GM12864 (cell line): ENCODE results near the gene RALGAPA2.
A peak's percentile ranks its signal among the peaks of the same experiment; 100 is the strongest.

Experiments
- DNase-seq: peaks from one replicate; pipeline ENCODE4 v3.0.0-alpha.2; 2011; ENCODE audit warnings: low read depth
- H3K4me3 ChIP-seq: 2 replicates; pipeline ENCODE4 v1.5.1; 2011; ENCODE audit warnings: mild to moderate bottlenecking, low read depth, low read length, control low read depth
- TF ChIP-seq, protein P1 (sequence below): IDR thresholded peaks from 2 replicates; pipeline ENCODE4 v1.5.1; 2011; ENCODE audit warnings: low read depth, mild to moderate bottlenecking, moderate library complexity, low read length, control low read depth, inconsistent platforms; ENCODE audit errors: missing control alignments

Gene RALGAPA2

DNA sequence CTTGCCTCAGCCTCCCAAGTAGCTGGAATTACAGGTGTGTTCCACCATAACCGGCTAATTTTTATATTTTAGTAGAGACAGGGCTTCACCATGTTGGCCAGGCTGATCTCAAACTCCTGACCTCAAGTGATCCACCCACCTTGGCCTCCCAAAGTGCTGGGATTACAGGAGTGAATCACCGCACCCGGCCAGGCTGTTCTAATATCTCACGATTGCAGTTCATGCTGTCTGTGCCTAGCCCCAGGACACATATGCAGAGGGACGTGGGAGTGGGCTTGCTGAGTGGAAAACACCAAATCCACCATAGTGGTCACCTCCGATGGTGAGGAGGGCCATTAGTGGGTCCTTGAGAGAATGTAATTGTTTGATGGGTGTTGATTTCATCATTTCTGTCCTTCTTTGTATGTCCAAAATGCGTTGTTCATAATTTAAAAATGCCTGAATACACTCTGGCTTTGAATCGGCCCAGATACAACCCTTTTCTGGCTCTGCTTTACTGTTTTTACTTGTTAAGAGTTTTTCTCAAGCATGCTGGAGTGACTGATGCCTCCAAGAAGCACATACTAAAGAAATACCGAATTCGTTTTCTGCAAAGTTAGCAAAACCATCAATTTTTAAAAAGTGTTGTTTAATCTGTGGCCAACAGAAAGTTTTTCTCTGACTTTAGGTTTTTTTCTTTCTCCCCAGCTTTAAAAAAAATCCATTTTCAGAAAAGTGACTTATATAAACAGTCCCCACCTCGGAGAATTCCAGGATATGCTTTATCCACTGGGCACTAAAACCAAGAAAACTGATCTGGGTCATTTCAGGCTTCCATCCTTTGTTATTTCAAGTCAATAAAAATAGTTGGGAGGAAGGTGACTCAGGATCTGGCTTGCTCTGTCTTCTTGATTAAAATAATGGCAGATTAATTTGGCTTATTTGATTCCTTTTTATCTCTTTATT, 18.8 kb upstream of the RALGAPA2 start:
- no peak for DNase-seq
- H3K4me3 ChIP-seq, result no peak overlapping the region
- TF ChIP-seq, protein P1, sequence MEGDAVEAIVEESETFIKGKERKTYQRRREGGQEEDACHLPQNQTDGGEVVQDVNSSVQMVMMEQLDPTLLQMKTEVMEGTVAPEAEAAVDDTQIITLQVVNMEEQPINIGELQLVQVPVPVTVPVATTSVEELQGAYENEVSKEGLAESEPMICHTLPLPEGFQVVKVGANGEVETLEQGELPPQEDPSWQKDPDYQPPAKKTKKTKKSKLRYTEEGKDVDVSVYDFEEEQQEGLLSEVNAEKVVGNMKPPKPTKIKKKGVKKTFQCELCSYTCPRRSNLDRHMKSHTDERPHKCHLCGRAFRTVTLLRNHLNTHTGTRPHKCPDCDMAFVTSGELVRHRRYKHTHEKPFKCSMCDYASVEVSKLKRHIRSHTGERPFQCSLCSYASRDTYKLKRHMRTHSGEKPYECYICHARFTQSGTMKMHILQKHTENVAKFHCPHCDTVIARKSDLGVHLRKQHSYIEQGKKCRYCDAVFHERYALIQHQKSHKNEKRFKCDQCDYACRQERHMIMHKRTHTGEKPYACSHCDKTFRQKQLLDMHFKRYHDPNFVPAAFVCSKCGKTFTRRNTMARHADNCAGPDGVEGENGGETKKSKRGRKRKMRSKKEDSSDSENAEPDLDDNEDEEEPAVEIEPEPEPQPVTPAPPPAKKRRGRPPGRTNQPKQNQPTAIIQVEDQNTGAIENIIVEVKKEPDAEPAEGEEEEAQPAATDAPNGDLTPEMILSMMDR, result no peak

DNA sequence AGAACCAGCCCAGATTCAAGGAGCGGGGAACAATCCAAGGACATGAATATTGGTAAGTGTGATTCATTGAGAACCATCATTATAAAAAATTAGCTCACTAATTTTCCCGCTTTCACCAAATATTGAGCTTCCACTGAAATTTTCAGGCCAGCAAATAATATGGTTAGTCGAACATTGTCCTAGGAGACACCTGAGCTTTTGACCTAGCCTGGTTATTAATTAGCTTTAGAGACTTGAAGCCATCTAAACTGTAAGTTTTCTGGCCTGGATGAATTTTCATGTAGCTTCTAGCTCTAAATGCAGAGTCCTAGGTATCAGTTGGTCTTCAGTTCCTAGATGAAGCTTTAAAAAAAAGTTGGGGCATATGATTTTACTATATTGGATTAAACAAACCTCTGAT, 17.1 kb upstream of the RALGAPA2 start:
- no peak for DNase-seq
- TF ChIP-seq, protein P1, result no peak
- no peak overlapping the region for H3K4me3 ChIP-seq

DNA sequence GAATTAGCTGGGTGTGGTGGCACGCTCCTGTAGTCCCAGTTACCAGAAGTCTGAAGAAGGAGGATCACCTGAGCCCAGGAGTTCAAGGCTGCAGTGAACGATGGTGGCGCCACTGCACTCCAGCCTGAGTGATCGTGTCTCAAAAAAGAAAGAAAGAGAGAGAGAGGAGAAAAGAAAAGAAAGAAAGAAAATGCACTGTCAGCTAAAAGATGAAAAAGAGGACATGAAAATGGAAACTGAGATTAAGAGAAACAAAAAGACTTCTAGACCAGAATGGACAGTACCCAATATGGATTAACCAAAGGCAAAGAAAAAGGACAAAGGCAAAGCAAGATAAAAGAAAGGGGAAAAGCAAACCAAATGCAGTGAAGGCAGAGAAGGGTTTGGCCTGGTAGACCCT, 9.0 kb upstream of the RALGAPA2 start:
- no peak for DNase-seq
- TF ChIP-seq, protein P1, result peak; percentile 3
- no peak overlapping the region for H3K4me3 ChIP-seq

DNA sequence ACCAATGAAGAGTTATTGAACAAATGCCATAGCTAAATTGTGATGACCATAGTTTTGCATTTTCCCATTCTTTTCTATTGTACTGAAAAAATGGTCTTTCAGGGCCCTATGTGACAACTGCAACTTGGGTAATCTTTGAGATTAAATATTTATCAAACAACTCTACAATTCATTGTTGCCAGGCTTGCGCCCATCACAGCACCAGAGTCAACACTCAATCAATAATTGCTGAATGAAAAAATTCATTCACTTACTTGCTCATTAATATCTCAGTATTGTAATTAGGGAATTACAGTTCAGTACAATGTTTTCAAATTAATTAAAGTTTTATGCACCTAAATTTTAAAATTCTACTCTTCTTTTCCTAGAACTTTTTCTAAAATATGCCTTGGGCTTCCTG, 7.7 kb upstream of the RALGAPA2 start:
- DNase-seq, result no peak
- no peak overlapping the region for H3K4me3 ChIP-seq
- TF ChIP-seq, protein P1, result no peak

DNA sequence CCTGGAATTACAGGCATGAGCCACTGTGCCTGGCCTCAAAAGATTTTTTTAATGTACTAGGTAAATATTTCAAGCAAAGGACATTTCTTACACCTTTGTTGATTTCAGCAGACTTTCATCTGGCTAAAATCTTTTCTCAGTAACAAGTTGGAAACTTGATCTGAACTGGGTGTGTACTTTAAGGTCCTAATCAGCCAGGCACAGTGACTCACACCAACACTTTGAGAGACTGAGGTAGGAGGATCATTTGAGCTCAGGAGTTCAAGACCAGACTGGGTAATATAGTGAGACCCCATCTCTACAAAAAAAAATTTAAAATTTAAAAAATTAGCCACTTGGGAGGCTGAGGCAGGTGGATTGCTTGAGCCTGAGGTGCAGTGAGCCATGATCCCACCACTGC, 7.0 kb upstream of the RALGAPA2 start:
- no peak overlapping the region for H3K4me3 ChIP-seq
- TF ChIP-seq, protein P1, result no peak
- DNase-seq, result no peak

DNA sequence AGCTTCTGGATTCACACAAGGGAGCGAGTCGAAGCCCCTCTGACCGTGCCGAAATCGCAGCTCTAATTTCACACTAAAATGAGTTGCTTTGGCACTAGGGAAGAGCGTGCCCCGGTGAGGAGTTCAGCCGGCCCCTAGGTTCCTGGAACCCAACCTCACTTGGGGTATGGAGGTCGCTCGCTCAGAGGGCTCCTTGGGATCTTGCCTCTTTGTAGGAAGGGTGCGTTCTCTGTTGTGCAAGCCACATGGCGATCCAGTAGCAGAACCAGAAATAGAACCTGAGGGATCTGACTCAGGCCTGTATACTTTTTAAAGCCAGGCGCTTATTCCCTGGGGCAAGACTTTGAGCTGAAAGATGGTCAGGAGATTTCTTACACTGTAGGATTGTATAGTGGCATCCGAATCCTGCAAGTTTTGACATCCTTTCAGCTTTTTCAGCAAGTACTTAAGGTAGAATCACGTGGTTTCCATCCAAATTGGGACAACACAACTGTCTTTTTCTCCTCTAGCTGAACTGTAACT, 861 bp upstream of the RALGAPA2 start:
- TF ChIP-seq, protein P1, result no peak
- DNase-seq, result no peak
- H3K4me3 ChIP-seq, result peak overlapping the region; percentile 96

DNA sequence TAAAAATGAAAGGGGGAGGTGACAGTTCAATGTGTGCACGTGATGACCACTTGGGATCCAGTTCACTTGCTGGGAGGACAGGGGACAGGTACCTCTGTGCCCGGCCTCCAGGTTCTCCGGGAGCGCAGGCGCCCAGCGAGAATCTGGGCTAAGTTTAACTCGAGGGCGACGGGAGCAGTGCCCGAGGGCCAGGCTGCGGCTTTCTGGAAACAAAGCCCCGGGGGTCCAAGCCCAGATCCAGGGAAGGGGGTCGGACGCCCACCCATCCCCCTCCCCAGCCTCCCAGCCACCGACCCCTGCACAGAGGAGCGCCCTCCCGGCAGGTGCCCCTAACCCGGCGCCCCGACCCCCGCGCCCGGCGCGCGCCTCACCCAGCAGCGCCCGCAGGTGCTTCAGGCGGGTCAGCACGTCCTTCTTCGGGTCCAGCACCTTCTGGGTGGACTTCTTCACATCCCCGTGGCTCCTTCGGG, 405 bp downstream of the RALGAPA2 start:
- H3K4me3 ChIP-seq, result peak overlapping the region; percentile 96
- TF ChIP-seq, protein P1, result no peak
- no peak for DNase-seq
